ENCODE measurements around the gene KRTAP2-4.
"Not testable (repeated sequence)": the region's sequence is repeated elsewhere in the genome, so short reads cannot be mapped to it uniquely, and the experiment has no call there.

KRTAP2-4 gene, protein sequence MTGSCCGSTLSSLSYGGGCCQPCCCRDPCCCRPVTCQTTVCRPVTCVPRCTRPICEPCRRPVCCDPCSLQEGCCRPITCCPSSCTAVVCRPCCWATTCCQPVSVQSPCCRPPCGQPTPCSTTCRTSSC

DNA sequence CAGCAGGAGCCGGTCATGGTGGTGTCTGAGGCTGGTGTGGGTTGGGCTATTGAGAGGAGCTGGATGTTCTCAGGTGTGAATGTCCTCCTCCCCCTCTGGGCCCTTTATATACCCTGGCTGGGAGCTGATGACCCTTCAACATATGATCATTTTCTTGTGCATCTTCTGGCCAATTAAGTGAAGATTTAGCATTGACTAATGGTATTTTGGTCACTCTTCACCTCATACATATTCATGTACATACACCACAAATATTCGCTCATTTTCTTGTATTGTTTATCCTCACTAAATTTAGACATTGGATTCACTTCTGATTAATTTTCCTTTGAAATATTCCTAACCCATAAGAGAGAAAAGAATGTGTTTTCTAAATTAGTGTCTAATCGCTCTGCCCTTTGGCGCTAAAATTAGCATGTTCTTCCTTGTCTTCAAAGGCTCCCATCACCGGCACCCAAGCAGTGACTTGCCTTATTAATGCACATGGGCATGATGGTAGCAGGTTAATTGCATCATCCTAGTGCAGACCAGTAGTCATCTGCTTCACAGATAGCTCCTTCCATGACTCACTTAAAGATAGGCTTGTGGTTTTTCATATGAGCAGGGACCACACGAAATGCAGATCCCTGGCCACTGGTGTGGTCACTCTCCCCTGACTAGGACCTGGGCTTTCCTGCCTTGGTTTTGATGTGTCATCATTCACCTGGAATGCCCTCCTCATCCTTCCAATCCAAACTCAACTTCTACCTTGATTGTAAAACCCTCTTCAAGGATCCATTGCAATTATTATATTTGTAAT is at the start of gene KRTAP2-4:
Gene KRTAP2-4, minus strand, starts transcription at position 51 of the 796 bp plus-strand sequence. Its CDS starts 34 bp downstream, at position 17.
- FAIRE-seq (no peak), DNase-seq (ENCODE audit: insufficient read length, low spot score) (no peak)

DNA sequence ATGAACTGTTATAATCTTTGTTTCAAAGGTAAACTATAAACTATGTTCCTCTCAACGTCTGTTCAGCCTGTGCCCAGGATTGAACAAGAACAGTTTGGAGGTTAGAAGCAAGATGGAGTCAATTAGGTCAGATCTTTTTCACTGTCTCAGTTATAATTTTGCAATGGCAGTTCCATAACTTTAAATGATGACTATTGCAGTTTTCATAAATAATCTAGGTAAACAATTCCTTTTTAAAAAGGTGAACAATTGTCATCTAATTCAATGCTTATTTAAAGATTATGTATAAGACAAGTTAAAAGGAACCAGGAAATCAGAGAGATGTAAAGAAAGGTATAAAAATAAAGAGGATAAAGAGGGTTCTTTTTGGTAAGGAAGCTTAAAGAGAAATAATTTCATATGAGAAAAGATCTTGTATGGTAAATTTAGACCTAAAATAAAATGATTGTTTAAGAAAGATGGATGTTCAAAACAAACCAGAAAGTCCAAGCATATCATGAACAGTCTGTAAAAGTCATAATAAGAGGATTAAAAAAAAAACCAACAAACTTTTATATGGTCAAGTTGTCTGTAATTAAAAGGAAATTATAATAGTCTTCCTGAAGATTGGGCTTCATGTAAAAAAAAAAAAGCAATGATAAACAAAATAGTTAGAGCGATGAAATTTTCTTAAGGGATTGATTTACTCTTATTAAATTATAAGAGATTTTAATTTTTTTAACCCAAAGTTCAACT is 45.6 kb upstream of the KRTAP2-4 start:
- DNase-seq (ENCODE audit: insufficient read length, low spot score) (no peak), FAIRE-seq (no peak)

DNA sequence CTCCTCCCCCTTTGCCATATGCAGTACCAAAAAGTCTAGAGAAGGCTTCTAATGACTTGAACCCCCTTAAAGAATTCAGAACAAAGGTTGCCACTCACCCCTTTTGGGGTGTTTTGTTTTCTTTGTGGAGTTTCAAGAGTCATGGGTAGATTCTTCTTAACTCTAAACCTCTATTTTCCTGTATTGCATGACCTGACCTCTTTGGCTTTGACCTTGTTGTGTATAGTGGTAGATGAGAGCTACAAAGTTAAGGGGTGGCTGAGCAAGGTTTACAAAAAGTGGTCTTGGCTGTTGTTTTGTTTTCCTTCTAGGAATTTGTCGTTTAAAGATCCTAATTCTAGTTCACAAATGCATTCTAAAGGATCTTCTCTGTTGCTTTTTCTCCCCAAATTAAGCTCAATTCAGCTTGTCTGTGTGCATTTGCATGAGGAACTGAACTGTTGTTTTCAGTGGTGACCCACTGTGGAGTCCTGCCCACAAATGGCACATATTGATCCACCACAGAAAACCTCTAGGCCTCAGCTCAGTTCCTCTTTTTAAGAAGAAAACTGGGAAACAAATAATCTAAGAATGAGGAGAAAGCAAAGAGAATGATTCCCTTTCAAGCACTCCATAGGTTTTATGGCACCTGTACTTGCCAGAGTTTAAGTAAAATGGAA is 43.2 kb upstream of the KRTAP2-4 start:
- DNase-seq (ENCODE audit: insufficient read length, low spot score); FAIRE-seq: not testable (repeated sequence)

DNA sequence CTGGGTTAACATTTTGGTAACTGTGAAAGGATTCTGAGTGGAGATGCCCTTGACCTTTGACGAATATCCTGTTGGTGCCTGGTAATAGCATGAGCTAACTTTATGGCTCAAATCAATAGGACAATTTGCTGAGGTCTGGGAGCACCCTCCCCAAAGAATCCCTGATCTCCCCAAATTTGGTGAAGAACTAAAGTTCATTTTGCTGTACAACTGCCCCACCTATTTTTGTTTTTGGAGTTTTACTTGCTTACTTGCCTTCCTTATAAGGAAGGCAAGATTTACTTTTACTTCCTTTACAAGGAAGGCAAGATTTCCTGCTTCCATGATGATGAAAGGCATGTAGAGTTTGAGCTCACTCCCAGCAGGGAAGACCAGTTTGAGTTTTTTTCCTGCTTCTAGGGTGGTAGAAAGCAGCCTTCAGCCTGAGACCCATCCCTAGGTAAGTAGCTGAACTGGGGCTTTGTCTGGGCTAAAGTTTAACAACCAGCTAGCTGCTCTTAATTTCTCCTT is 42.3 kb upstream of the KRTAP2-4 start:
- FAIRE-seq, result no peak
- no peak for DNase-seq (ENCODE audit: insufficient read length, low spot score)

DNA sequence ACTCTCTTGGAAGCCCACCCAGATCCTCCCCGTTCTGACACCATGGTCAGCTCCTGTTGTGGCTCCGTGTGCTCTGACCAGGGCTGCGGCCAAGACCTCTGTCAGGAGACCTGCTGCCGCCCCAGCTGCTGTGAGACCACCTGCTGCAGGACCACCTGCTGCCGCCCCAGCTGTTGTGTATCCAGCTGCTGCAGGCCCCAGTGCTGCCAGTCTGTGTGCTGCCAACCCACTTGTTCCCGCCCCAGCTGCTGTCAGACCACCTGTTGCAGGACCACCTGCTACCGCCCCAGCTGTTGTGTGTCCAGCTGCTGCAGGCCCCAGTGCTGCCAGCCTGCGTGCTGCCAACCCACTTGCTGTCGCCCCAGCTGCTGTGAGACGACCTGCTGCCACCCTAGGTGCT is 39.7 kb upstream of the KRTAP2-4 start, which contains the start of gene KRTAP4-9:
Gene KRTAP4-9, plus strand, starts transcription at position 43 of the 400 bp plus-strand sequence. Its CDS starts 0 bp downstream, at position 43.
- not testable (repeated sequence) for DNase-seq (ENCODE audit: insufficient read length, low spot score); FAIRE-seq

DNA sequence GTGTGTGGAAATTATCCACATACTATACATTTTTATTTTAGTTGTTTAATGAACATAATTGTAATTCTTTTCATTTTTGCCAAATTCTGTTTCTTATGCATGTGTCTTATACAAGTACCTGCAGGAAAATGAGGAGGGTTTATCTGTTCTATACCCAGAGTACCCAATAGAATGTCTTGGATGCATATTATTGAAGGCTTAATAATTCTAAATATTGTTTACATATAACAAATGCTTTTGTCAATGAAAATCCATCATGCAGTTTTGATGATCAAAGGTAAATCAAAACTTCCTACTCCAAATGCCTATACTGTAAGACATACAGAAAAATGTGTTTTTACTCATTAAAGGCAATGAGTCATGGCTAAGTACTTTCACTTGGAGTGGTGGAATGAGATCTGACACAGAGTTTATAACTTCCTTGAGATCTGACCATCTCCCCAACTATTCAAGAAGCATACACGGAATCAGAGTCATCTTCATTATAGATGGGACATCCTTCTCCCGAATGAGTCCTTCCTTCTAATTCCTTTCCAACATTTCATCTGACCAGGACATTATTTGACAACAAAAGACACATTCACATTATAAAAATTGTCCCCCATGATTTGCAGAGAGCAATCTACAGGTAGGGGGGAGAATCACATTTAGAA is 38.8 kb upstream of the KRTAP2-4 start:
- FAIRE-seq; DNase-seq (ENCODE audit: insufficient read length, low spot score): not testable (repeated sequence)

DNA sequence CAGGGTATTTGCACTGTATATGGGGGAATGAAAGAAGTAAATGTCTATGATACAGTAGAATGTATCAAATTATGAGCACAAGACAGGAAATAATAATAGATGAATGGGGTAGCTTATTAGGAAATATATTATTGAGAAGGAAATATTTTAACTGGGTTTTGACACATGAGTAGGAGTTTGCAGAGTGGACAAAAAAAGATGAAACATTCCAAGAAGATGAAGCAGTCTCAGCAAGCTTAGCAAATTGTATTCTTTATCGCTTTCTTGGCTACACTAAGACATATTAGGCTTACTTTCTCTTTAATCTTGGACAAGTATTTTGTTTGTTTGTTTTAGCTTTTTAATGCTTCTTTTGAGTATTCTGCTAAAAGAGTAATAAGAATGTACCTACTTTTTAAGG is 38.2 kb upstream of the KRTAP2-4 start:
- DNase-seq (ENCODE audit: insufficient read length, low spot score), result no peak
- no peak for FAIRE-seq

DNA sequence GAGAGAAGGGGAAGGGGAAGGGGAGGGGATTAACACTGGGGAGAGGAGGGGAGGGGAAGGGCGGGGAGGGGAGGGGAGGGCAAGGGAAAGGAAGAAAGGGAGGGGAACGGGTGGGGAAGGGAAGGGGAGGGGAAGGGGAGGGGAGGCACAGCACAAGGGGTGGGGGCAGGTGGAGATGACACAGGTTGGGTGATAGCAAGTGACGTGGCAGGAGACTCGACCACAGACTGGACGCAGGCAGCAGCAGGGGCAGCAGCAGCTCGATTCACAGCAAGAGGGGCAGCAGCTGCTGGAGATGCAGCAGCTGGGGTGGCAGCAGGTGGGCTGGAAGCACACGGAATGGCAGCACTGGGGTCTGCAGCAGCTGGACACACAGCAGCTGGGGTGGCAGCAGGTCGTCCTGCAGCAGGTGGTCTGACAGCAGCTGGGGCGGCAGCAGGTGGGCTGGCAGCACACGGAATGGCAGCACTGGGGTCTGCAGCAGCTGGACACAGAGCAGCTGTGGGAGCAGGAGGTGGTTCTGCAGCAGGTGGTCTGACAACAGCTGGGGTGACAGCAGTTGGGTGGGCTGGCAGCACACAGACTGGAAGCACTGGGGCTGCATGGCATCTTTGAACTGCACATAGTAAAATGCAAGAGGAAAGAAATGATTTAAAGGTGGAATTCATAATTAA is 36.0 kb upstream of the KRTAP2-4 start, which contains the start of gene KRTAP4-16:
Gene KRTAP4-16, minus strand, starts transcription at position 624 of the 674 bp plus-strand sequence. Its CDS starts 0 bp downstream, at position 624.
- DNase-seq (ENCODE audit: insufficient read length, low spot score) (no peak), FAIRE-seq (no peak)

DNA sequence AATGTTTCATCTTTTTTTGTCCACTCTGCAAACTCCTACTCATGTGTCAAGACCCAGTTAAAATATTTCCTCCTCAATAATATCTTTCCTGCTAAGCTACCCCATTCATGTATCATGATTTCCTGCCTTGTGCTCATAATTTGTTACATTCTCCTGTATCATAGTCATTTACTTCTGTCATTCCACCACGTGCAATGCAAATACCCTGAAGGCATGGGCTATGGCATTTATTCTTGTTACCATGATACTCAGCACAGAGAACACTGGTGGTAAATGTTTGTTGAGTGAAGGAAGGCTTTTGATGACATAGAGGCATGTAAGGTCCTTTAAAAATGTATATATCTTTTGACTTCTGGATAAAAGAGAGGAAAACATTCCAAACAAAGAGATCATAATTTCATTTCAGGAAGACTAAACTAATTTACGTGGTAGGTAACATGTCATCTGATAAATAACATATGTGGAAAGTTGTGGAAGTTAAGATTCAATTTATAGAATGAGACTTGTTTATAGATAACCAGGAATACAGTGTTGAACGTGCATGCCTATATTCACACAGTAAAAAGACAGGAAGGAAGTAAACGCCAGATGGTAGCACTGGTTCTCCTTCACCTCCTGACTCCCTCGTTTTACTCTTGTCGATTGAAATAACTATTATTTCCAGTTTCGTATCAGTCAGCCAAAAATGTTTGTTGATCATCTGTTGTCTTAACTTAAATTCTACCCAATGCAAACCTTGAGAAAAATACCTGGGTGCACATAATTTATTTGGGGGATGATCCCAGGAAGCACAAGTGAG is 34.2 kb upstream of the KRTAP2-4 start:
- not testable (repeated sequence) for DNase-seq (ENCODE audit: insufficient read length, low spot score); FAIRE-seq

DNA sequence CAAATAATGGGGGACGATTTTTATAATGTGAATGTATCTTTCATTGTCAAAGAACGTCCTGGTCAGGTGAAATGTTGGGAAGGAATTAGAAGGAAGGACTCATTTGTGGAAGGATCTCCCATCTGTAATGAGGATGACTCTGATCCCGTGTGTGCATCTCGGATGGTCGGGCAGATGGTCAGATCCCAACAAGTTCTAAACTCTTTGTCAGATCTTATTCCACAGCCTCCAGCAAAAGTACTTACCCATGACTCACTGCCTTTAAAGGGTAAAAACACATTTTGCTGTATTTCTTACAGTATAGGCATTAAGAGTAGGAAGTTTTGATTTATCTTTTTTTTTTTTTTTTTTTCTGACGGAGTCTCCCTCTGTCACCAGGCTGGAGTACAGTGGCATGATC is 32.8 kb upstream of the KRTAP2-4 start:
- no peak for FAIRE-seq
- DNase-seq (ENCODE audit: insufficient read length, low spot score), result no peak

DNA sequence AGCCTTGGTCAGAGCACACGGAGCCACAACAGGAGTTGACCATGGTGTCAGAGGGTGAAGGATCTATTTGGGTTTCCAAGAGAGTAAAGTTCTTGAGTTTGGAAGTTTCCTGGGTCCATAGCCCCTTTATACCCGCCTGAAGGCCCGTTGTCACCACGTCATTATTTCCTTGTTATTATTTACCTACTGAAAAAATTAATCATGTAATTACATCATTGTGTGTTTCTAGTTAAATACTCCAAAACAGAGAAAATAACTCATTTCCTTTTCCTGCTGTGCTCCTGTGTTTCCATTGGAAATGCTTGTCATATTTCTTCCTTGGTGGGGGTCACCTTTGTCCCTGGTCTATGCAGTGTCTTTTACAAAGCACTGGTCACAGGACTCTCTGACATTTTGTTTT is 32.4 kb upstream of the KRTAP2-4 start, which contains the start of gene KRTAP4-8:
Gene KRTAP4-8, minus strand, starts transcription at position 101 of the 400 bp plus-strand sequence. Its CDS starts 58 bp downstream, at position 43.
- DNase-seq (ENCODE audit: insufficient read length, low spot score), result no peak
- FAIRE-seq, result no peak

DNA sequence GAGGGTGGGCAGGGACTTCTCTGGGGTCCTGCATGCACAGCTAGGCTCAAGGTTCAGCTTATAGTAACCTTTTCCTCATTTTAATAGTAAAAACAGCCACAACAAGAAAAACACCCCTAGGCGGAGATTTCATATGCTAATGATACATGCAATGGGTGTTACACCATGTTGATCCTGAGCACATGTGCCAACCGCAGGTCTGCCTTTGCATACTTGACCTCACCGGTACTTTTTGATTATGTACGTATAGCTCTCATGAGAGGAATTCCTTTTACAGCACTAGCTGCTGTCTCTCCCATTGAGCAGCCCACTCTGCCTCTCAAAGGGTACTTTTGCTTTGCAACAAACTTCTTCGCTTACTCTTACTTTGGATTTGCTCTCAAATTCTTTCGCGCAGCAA is 30.4 kb upstream of the KRTAP2-4 start:
- DNase-seq (ENCODE audit: insufficient read length, low spot score) (no peak), FAIRE-seq (no peak)

DNA sequence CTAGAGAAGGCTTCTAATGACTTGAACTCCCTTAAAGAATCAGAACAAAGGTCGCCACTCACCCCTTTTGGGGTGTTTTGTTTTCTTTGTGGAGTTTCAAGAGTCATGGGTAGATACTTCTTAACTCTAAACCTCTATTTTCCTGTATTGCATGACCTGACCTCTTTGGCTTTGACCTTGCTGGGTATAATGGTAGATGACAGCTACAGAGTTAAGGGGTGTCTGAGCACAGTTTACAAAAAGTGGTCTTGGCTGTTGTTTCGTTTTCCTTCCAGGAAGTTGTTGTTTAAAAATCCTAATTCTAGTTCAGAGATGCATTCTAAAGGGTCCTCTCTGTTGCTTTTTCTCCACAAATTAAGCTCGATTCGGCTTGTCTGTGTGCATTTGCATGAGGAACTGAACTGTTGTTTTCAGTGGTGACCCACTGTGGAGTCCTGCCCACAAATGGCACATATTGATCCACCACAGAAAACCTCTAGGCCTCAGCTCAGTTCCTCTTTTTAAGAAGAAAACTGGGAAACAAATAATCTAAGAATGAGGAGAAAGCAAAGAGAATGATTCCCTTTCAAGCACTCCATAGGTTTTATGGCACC is 23.2 kb upstream of the KRTAP2-4 start:
- FAIRE-seq; DNase-seq (ENCODE audit: insufficient read length, low spot score): not testable (repeated sequence)

DNA sequence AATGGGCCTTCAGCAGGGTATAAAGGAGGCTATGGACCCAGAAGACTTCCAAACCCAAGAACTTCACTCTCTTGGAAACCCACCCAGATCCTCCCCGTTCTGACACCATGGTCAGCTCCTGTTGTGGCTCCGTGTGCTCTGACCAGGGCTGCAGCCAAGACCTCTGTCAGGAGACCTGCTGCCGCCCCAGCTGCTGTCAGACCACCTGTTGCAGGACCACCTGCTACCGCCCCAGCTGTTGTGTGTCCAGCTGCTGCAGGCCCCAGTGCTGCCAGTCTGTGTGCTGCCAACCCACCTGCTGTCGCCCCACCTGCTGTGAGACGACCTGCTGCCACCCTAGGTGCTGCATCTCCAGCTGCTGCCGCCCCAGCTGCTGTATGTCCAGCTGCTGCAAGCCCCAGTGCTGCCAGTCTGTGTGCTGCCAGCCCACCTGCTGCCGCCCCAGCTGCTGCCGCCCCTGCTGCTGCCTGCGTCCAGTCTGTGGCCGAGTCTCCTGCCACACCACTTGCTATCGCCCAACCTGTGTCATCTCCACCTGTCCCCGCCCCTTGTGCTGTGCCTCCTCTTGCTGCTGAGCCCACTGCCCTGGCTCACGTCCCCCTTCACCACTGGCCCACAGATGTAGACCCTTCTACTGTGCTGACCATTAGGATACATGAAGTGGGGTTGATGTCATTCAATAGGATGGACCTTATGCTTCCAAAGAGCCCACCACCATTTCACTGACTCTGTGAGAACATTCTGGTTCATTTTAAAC is 18.6 kb upstream of the KRTAP2-4 start, which contains the start of gene KRTAP4-7:
Gene KRTAP4-7, plus strand, starts transcription at position 51 of the 757 bp plus-strand sequence. Its CDS starts 57 bp downstream, at position 108.
- not testable (repeated sequence) for DNase-seq (ENCODE audit: insufficient read length, low spot score); FAIRE-seq

DNA sequence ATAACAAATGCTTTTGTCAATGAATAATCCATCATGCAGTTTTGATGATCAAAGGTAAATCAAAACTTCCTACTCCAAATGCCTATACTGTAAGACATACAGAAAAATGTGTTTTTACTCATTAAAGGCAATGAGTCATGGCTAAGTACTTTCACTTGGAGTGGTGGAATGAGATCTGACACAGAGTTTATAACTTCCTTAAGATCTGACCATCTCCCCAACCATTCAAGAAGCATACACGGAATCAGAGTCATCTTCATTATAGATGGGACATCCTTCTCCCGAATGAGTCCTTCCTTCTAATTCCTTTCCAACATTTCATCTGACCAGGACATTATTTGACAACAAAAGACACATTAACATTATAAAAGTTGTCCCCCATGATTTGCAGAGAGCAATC is 17.7 kb upstream of the KRTAP2-4 start:
- FAIRE-seq; DNase-seq (ENCODE audit: insufficient read length, low spot score): not testable (repeated sequence)

DNA sequence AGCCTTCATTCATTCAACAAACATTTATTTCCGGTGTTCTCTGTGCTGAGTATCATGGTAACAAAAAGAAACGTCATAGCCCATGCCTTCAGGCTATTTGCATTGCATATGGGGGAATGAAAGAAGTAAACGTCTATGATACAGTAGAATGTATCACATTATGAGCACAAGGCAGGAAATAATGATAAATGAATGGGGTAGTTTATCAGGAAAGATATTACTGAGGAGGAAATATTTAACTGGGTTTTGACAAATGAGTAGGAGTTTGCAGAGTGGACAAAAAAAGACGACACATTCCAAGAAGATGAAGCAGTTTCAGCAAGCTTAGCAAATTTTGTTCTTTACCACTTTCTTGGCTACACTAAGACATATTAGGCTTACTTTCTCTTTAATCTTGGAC is 16.9 kb upstream of the KRTAP2-4 start:
- no peak for DNase-seq (ENCODE audit: insufficient read length, low spot score)

DNA sequence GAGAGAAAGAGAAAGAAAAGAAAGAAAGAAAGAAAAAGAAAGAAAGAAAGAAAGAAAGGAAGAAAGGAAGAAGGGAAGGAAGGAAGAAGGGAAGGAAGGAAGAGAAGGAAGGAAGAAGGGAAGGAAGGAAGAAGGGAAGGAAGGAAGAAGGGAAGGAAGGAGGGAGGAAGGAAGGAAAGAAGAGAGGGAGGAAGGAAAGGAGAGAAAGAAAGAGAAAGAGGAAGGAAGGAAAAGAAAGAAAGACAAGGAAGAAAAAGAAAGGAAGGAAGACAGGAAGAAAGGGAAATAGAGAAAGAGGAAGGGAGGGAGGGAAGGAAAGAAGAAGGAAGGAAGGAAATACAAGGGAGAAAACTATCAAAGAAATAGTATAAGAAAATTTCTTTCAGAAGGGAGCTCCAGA is 11.1 kb upstream of the KRTAP2-4 start:
- no peak for DNase-seq (ENCODE audit: insufficient read length, low spot score)
- FAIRE-seq, result no peak

More for the DNA sequence above, 16.9 kb upstream of the KRTAP2-4 start:
- FAIRE-seq, result no peak
